Smooth muscle cell (in vitro differentiated cells): ENCODE data around the gene LINC01488. TPM values are rescaled to one million over a fixed set of nuclear protein-coding genes. Genes with fewer than 3 reads are reported as not detected.

Experiments used
- DNase-seq: peaks from one replicate; lab custom pipeline; 2025; ENCODE audit not compliant: unreplicated experiment; lab: John Stamatoyannopoulos, UW
- H2AFZ ChIP-seq: fragments of 200-600 bp; sonication (generic); 2 replicates; pipeline ENCODE4 v1.6.0; 2016; ENCODE audit warnings: antibody characterized with exemption, low read depth, mild to moderate bottlenecking
- H3F3A ChIP-seq: fragments of 200-600 bp; sonication (generic); 2 replicates; pipeline ENCODE4 v1.6.0; 2017; ENCODE audit warnings: antibody characterized with exemption, low read depth
- H3K27ac ChIP-seq: fragments of 200-600 bp; sonication (generic); 2 replicates; pipeline ENCODE4 v1.5.1; 2016; ENCODE audit warnings: low read depth, mild to moderate bottlenecking
- H3K27me3 ChIP-seq: fragments of 200-600 bp; sonication (generic); 2 replicates; pipeline ENCODE4 v1.6.1; 2016; ENCODE audit warnings: low read depth, mild to moderate bottlenecking
- H3K36me3 ChIP-seq: fragments of 200-600 bp; sonication (generic); 2 replicates; pipeline ENCODE4 v1.5.1; 2016; ENCODE audit warnings: low read depth
- H3K4me1 ChIP-seq: fragments of 200-600 bp; sonication (generic); 2 replicates; pipeline ENCODE4 v1.5.1; 2016; ENCODE audit warnings: low read depth
- H3K4me2 ChIP-seq: fragments of 200-600 bp; sonication (generic); 2 replicates; pipeline ENCODE4 v1.6.0; 2016; ENCODE audit warnings: mild to moderate bottlenecking
- H3K4me3 ChIP-seq: fragments of 200-600 bp; sonication (generic); 2 replicates; pipeline ENCODE4 v1.5.1; 2016; ENCODE audit warnings: mild to moderate bottlenecking
- H3K79me2 ChIP-seq: fragments of 200-600 bp; sonication (generic); 2 replicates; pipeline ENCODE4 v1.6.0; 2016; ENCODE audit warnings: low read depth, mild to moderate bottlenecking
- H3K9ac ChIP-seq: fragments of 200-600 bp; sonication (generic); 2 replicates; pipeline ENCODE4 v1.6.0; 2016; ENCODE audit warnings: low read depth
- H3K9me3 ChIP-seq: fragments of 200-600 bp; sonication (generic); replicated peaks from 2 replicates; pipeline ENCODE4 v1.5.1; 2016; ENCODE audit warnings: low read depth
- H4K20me1 ChIP-seq: fragments of 200-600 bp; sonication (generic); 2 replicates; pipeline ENCODE4 v1.6.0; 2016; ENCODE audit warnings: low read depth
- CTCF ChIP-seq: fragments of 200-600 bp; sonication (generic); IDR thresholded peaks from 2 replicates; pipeline ENCODE4 v1.5.1; 2017; ENCODE audit warnings: borderline replicate concordance, mild to moderate bottlenecking, antibody characterized with exemption; ENCODE audit not compliant: insufficient read depth, poor library complexity, severe bottlenecking
- WGBS: methylation state at CpG from one replicate; pipeline ENCODE4 v1.1.7; 2016; ENCODE audit warnings: low lambda C conversion rate; 5-methylcytosine and 5-hydroxymethylcytosine counted together
- polyA plus RNA-seq: library from polyadenylated mRNA; unstranded; fragments of >200 nt; fragmentation: Nextera tagmentation; extraction: Ambion mirVana; gene quantifications from 2 replicates; pipeline ENCODE4 v1.2.1, GENCODE V29; 2016
- total RNA-seq: library from RNA; depleted of rRNA; stranded (reverse); fragments of >200 nt; gene quantifications from 2 replicates; pipeline ENCODE4 v1.2.3, GENCODE V29; 2014

The LINC01488 gene
- total and polyA plus RNA-seq, 2 experiments from 2014 or later: not detected

GRCh38 chr11:69514771-69515170, 33.3 kb downstream of the LINC01488 start:
- TF ChIP-seq CTCF: no peak
- no peaks in the 10 kb centered on the region for H3F3A ChIP-seq

GRCh38 chr11:69515271-69516245, 34.1 kb downstream of the LINC01488 start:
- no peak overlapping the region for H2AFZ ChIP-seq
- WGBS: 93% methylated on average over 12 of the region's 12 CpGs
- no peak for TF ChIP-seq CTCF

More at GRCh38 chr11:69514771-69515170, 33.3 kb downstream of the LINC01488 start:
- no peak for DNase-seq
- no peaks in the 10 kb centered on the region for H3K27me3 ChIP-seq
- no peak overlapping the region for H3K27ac ChIP-seq
- WGBS: 95% methylated on average over 5 of the region's 5 CpGs
- H3K4me2 ChIP-seq: no peak overlapping the region
- no peak overlapping the region for H3K4me3 ChIP-seq
- H2AFZ ChIP-seq: no peak overlapping the region
- H4K20me1 ChIP-seq: no peaks in the 10 kb centered on the region
- no peaks in the 10 kb centered on the region for H3K36me3 ChIP-seq
- H3K9ac ChIP-seq: no peak overlapping the region
- H3K79me2 ChIP-seq: no peaks in the 10 kb centered on the region
- H3K9me3 ChIP-seq: no peaks in the 10 kb centered on the region
- H3K4me1 ChIP-seq: peaks cover 3% of the 10 kb centered on the region

GRCh38 chr11:69516526-69516925, 35.1 kb downstream of the LINC01488 start:
- no peak overlapping the region for H3K27ac ChIP-seq
- H3K9ac ChIP-seq: no peak overlapping the region
- no peaks in the 10 kb centered on the region for H3K27me3 ChIP-seq
- DNase-seq: no peak
- no peaks in the 10 kb centered on the region for H3K79me2 ChIP-seq
- no peaks in the 10 kb centered on the region for H3K4me1 ChIP-seq
- H3K4me3 ChIP-seq: no peak overlapping the region
- WGBS: 100% methylated on average over 3 of the region's 3 CpGs
- no peaks in the 10 kb centered on the region for H3K36me3 ChIP-seq
- H4K20me1 ChIP-seq: no peaks in the 10 kb centered on the region
- H2AFZ ChIP-seq: no peak overlapping the region
- no peak overlapping the region for H3K4me2 ChIP-seq
- H3F3A ChIP-seq: no peaks in the 10 kb centered on the region
- H3K9me3 ChIP-seq: no peaks in the 10 kb centered on the region
- no peak for TF ChIP-seq CTCF

More at GRCh38 chr11:69515271-69516245, 34.1 kb downstream of the LINC01488 start:
- Histone ChIP-seq H3K36me3 (no peaks in the 10 kb centered on the region), H3K9me3 (no peaks in the 10 kb centered on the region), H3K79me2 (no peaks in the 10 kb centered on the region), H3K9ac (no peak overlapping the region), H3K4me2 (no peak overlapping the region), H3K27ac (no peak overlapping the region), H4K20me1 (no peaks in the 10 kb centered on the region), H3K4me1 (no peaks in the 10 kb centered on the region), H3K27me3 (no peaks in the 10 kb centered on the region), H3K4me3 (no peak overlapping the region), H3F3A (no peaks in the 10 kb centered on the region)
- no peak for DNase-seq
